ENCODE data around the gene TSPAN14. TPM values are rescaled to one million over a fixed set of nuclear protein-coding genes. Genes with fewer than 3 reads are reported as not detected.

The TSPAN14 gene
- total RNA-seq, 4 donors from 2014 or later: 18.9 to 72.9 (median 55.8) TPM

DNA sequence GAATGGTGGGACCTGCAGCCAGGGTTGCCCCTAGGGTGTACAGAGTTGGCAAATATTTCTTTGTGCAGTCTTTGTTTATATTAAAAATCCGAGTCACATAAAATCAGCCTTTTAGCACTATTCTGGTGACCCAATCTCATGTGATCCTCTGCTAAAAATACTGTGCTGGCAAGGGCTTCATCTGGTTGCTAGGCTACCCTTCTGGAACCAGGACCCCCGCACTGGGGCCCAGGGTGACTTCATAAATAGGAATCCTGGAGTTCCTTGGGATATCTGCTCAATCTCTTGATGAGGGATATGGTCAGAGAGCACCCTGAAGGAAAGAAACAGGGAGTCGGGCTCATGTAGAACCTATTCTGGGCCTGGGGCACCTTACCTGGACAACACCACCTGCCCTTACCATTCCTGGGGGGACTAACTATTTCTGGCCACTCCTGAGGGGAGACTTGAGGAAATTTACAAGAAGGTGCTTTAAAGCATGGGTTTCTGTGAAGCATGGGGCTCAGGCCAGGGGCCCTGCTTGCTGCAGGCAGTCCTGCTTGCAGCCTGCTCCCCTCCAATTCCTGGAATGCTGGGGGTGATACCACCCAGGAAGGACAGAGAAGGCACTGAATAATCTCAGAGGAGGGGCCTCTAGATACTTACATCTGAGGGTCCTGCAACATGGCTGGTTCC is 128.3 kb downstream of the TSPAN14 start:
- 50 to 82% methylated on average over 1 to 3 of the region's 3 CpGs for WGBS, 2 donors (ENCODE audit: low coverage in 1 of 2)
- TF ChIP-seq EP300 (IDR thresholded peaks at IDR 0.05; ENCODE audit: low read depth) (no peak), POLR2AphosphoS5 (IDR thresholded peaks at IDR 0.05) (no peak), POLR2A (IDR thresholded peaks at IDR 0.05) (no peak), CTCF (IDR thresholded peaks at IDR 0.05) (no peak)
- peak overlapping the region in 1 of 4 donors; percentile 13 for H3K27ac ChIP-seq
- no peak for DNase-seq
- no peaks in the 10 kb centered on the region for H3K36me3 ChIP-seq
- no peaks in the 10 kb centered on the region for H3K27me3 ChIP-seq
- peaks cover 0 to 12% (median 4%) of the 10 kb centered on the region in 4 donors for H3K4me1 ChIP-seq
- no peak overlapping the region for H3K4me3 ChIP-seq
- in situ Hi-C loops (cut with MboI; ENCODE audit: low pct_ligation_motif_present in 1 of 4, low pct_unique_long_range_greater_than_20kb in 1 of 4, low sequenced_read_pairs in 3 of 4) (no loop called here), intact Hi-C loops (cut with DNase I; ENCODE audit: low total_unique reads) (no loop called here)
- H3K9me3 ChIP-seq: no peaks in the 10 kb centered on the region

Other genes starting within 250 kb of the TSPAN14 start
- 100 to 1,000 TPM; 134 to 247 (median 219) TPM for gene ANXA11, start 248.8 kb upstream of the TSPAN14 start, total RNA-seq
- 1 to 10 TPM in 1 of 4 donors, under 1 TPM in 1, not detected in 2; 0.14 to 1.5 TPM for gene MAT1A, start 164.7 kb upstream of the TSPAN14 start, total RNA-seq
- not detected for gene DYDC1, start 97.6 kb upstream of the TSPAN14 start, total RNA-seq
- not detected for gene DYDC2, start 97.5 kb upstream of the TSPAN14 start, total RNA-seq
- 10 to 100 TPM; 21.7 to 64.6 (median 38.7) TPM for gene PRXL2A, start 45.8 kb upstream of the TSPAN14 start, total RNA-seq
- gene SH2D4B, start 83.6 kb downstream of the TSPAN14 start, total RNA-seq: under 1 TPM in 1 of 4 donors, not detected in 3; 0.32 TPM